K562 (cell line): ENCODE data around the gene UGT3A1. TPM values are rescaled to one million over a fixed set of nuclear protein-coding genes. Genes with fewer than 3 reads are reported as not detected.
A peak's percentile ranks its signal among the peaks of the same experiment; 100 is the strongest.

Source experiments
- CBFB ChIP-seq: sonication (generic); formaldehyde crosslinking; IDR thresholded peaks from 2 replicates; pipeline ENCODE4 v1.4.0; 2020; ENCODE audit warnings: mild to moderate bottlenecking, missing genetic modification reagents
- CC2D1A ChIP-seq: fragments of 450-650 bp; IDR thresholded peaks from 2 replicates; pipeline ENCODE4 v1.6.1; 2017; ENCODE audit warnings: mild to moderate bottlenecking
- COPS2 ChIP-seq: fragments of 450-650 bp; conservative IDR thresholded peaks from 2 replicates; pipeline ENCODE4 v1.6.1; 2016; ENCODE audit warnings: mild to moderate bottlenecking, moderate library complexity
- DIDO1 ChIP-seq: fragments of 450-650 bp; IDR thresholded peaks from 2 replicates; pipeline ENCODE4 v1.6.1; 2016; ENCODE audit warnings: low read depth, missing biosample characterization, missing genetic modification characterization
- EGR1 ChIP-seq: fragments of 450-650 bp; conservative IDR thresholded peaks from 2 replicates; pipeline ENCODE4 v1.6.1; 2017; ENCODE audit warnings: mild to moderate bottlenecking
- GABPB2 ChIP-seq: fragments of 250-450 bp; sonication (Bioruptor Pico); conservative IDR thresholded peaks from 2 replicates; pipeline ENCODE4 v1.5.1; 2021; ENCODE audit warnings: mild to moderate bottlenecking
- GTF2F1 ChIP-seq: IDR thresholded peaks from 2 replicates; pipeline ENCODE4 v1.6.1; 2011; ENCODE audit warnings: low read depth, low read length, improper control_type of control experiment
- HDAC3 ChIP-seq: fragments of 450-650 bp; IDR thresholded peaks from 2 replicates; pipeline ENCODE4 v1.6.1; 2018; ENCODE audit warnings: borderline replicate concordance, mild to moderate bottlenecking, moderate library complexity; ENCODE audit not compliant: partially characterized antibody
- HMG20A ChIP-seq: fragments of 450-650 bp; formaldehyde crosslinking; conservative IDR thresholded peaks from 2 replicates; pipeline ENCODE4 v1.4.0; 2020; ENCODE audit warnings: mild to moderate bottlenecking, mixed read lengths
- JUND ChIP-seq, 2 experiments: IDR thresholded peaks; 2 replicates in 1 of 2; 3 replicates in 1 of 2; pipeline ENCODE4 v1.6.1; 2011; ENCODE audit warnings: borderline replicate concordance in 2 of 2, low read depth in 2 of 2, low read length in 2 of 2, improper control_type of control experiment in 1 of 2, missing biosample characterization in 1 of 2, missing genetic modification characterization in 1 of 2, missing genetic modification reagents in 1 of 2
- MTA1 ChIP-seq: fragments of 450-650 bp; IDR thresholded peaks from 2 replicates; pipeline ENCODE4 v1.6.1; 2017; ENCODE audit warnings: borderline replicate concordance
- NCOA2 ChIP-seq, 2 experiments: fragments of 450-650 bp; IDR thresholded peaks; 2 replicates each; pipeline ENCODE4 v1.6.1; 2018; ENCODE audit warnings: mild to moderate bottlenecking in 2 of 2, moderate library complexity in 1 of 2; ENCODE audit not compliant: partially characterized antibody in 2 of 2
- NFIC ChIP-seq: fragments of 450-650 bp; IDR thresholded peaks from 2 replicates; pipeline ENCODE4 v1.6.1; 2017; ENCODE audit warnings: mild to moderate bottlenecking, inconsistent platforms
- SREBF1 ChIP-seq: fragments of 150-350 bp; IDR thresholded peaks from 2 replicates; pipeline ENCODE4 v1.6.1; 2014; ENCODE audit warnings: antibody characterized with exemption, low read depth, low read length, borderline replicate concordance
- STAG1 ChIP-seq: sonication (generic); formaldehyde crosslinking; IDR thresholded peaks from 2 replicates; pipeline ENCODE4 v1.5.0; 2020; ENCODE audit warnings: missing genetic modification reagents, borderline replicate concordance
- TAF9B ChIP-seq: fragments of 450-650 bp; IDR thresholded peaks from 2 replicates; pipeline ENCODE4 v1.6.1; 2018; ENCODE audit warnings: mild to moderate bottlenecking; ENCODE audit not compliant: partially characterized antibody
- TCF7 ChIP-seq: sonication (generic); IDR thresholded peaks from 2 replicates; pipeline ENCODE4 v1.6.1; 2016; ENCODE audit warnings: antibody characterized with exemption, borderline replicate concordance
- ZNF184 ChIP-seq: sonication (generic); formaldehyde crosslinking; IDR thresholded peaks from 2 replicates; pipeline ENCODE4 v1.5.0; 2020; ENCODE audit warnings: missing genetic modification reagents
- ZNF253 ChIP-seq: fragments of 250-450 bp; sonication (Bioruptor Pico); conservative IDR thresholded peaks from 2 replicates; pipeline ENCODE4 v1.6.1; 2021; ENCODE audit warnings: mild to moderate bottlenecking
- ZNF347 ChIP-seq: fragments of 450-650 bp; formaldehyde crosslinking; IDR thresholded peaks from 2 replicates; pipeline ENCODE4 v1.4.0; 2020; ENCODE audit warnings: low read depth, mild to moderate bottlenecking, moderate library complexity
- polyA plus RNA-seq, 8 experiments: library from polyadenylated mRNA; depleted of rRNA in 4 of 8; stranded (reverse) in 5 of 8; unstranded in 3 of 8; fragments of >200 nt; fragmentation: Nextera tagmentation in 2 of 8; fragmentation: Illumina TruSeq in 1 of 8; extraction: Ambion mirVana in 2 of 8; extraction: Trizol in 1 of 8; gene quantifications; 2 replicates each; pipeline versions ENCODE4 v1.2.1 to v1.2.3, GENCODE V29; 2011 to 2014; ENCODE audit warnings: inconsistent platforms in 1 of 8, missing spikeins in 1 of 8
- total RNA-seq, 7 experiments: library from RNA; depleted of rRNA in 6 of 7; stranded (reverse); fragments of >200 nt in 6 of 7; fragmentation: Illumina TruSeq in 2 of 7; extraction: Trizol in 2 of 7; gene quantifications; 2 replicates each; pipeline versions ENCODE4 v1.2.1 to v1.2.3, GENCODE V29; 2011 to 2021; ENCODE audit warnings: low replicate concordance in 1 of 7
- TF ChIP-seq, protein P1 (sequence below): fragments of 250-450 bp; sonication (Bioruptor Pico); IDR thresholded peaks from 2 replicates; pipeline ENCODE4 v1.8.0; 2022; ENCODE audit warnings: inconsistent platforms, mild to moderate bottlenecking, moderate library complexity, borderline replicate concordance
- TF ChIP-seq, protein P2 (sequence below), 3 experiments: IDR thresholded peaks in 2 of 3; conservative IDR thresholded peaks in 1 of 3; 2 replicates each; pipeline ENCODE4 v1.5.1; 2011 to 2012; ENCODE audit warnings: low read length in 3 of 3, mild to moderate bottlenecking in 3 of 3, control low read depth in 2 of 3, improper control_type of control experiment in 1 of 3, inconsistent platforms in 1 of 3, low read depth in 1 of 3, mixed read lengths in 1 of 3, moderate library complexity in 1 of 3; ENCODE audit not compliant: insufficient read depth in 2 of 3
- TF ChIP-seq, protein P3 (sequence below): fragments of 150-350 bp; conservative IDR thresholded peaks from 2 replicates; pipeline ENCODE4 v1.6.1; 2014; ENCODE audit warnings: low read length

Gene UGT3A1
- total and polyA plus RNA-seq, 9 of the 15 experiments (the other 6 are each of a cell fraction or from before 2014, with no cell fraction given) = not detected

DNA sequence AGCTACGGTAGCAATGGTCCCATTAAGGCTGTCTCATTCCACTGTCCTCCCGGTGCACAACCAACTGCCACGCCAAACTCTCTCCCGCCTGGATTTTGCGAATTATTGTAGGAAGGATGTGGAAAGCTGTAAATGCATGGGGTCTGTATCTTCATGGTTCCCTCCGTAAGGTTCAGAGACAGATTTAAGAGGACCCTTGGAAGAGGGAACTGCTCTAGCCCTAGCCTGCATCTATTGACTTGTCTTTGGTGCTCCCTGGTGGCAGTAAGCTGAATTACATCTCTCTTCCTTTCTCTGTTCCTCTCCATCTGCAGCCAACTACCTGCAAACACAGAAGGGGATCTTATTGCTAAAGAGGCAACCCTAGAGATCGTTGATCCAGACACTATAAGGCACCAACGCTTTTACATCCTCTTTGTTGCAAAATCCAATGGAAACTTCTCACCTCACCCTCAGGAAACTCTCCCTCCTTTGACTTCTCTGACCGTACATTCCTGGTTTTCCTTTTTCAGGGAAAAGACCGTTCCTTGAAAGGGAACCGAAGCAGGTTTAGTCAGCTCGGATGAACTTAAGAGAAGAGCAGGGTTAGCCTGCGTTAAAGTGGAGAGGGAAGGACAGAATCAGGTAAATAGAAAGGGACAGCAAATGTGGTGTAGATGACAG, 64.7 kb downstream of the UGT3A1 start (continued):
- TF ChIP-seq GTF2F1 (no peak), NCOA2 (IDR thresholded peaks at IDR 0.05; ENCODE audit: partially characterized antibody in 2 of 2) (no peak), TAF9B (no peak), DIDO1 (tag) (no peak), CBFB (CRISPR knock-in tag) (no peak), GABPB2 (no peak), MTA1 (no peak), ZNF253 (CRISPR knock-in tag) (no peak), JUND (IDR thresholded peaks at IDR 0.05; ENCODE audit: borderline replicate concordance, low read depth, low read length) (no peak), JUND (tag; IDR thresholded peaks at IDR 0.05; ENCODE audit: borderline replicate concordance, low read depth, low read length) (no peak), STAG1 (CRISPR knock-in tag) (peak; percentile 44; the same call in 1 of the 2 replicates), TCF7 (no peak), ZNF347 (no peak), SREBF1 (no peak), CC2D1A (peak; percentile 19; the same call in 1 of the 2 replicates), COPS2 (no peak), NFIC (no peak), HDAC3 (no peak), EGR1 (no peak), HMG20A (CRISPR knock-in tag) (no peak), ZNF184 (CRISPR knock-in tag) (no peak)
- TF ChIP-seq, protein P1, sequence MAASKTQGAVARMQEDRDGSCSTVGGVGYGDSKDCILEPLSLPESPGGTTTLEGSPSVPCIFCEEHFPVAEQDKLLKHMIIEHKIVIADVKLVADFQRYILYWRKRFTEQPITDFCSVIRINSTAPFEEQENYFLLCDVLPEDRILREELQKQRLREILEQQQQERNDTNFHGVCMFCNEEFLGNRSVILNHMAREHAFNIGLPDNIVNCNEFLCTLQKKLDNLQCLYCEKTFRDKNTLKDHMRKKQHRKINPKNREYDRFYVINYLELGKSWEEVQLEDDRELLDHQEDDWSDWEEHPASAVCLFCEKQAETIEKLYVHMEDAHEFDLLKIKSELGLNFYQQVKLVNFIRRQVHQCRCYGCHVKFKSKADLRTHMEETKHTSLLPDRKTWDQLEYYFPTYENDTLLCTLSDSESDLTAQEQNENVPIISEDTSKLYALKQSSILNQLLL = no peak
- TF ChIP-seq, protein P2, sequence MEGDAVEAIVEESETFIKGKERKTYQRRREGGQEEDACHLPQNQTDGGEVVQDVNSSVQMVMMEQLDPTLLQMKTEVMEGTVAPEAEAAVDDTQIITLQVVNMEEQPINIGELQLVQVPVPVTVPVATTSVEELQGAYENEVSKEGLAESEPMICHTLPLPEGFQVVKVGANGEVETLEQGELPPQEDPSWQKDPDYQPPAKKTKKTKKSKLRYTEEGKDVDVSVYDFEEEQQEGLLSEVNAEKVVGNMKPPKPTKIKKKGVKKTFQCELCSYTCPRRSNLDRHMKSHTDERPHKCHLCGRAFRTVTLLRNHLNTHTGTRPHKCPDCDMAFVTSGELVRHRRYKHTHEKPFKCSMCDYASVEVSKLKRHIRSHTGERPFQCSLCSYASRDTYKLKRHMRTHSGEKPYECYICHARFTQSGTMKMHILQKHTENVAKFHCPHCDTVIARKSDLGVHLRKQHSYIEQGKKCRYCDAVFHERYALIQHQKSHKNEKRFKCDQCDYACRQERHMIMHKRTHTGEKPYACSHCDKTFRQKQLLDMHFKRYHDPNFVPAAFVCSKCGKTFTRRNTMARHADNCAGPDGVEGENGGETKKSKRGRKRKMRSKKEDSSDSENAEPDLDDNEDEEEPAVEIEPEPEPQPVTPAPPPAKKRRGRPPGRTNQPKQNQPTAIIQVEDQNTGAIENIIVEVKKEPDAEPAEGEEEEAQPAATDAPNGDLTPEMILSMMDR (IDR thresholded peaks at IDR 0.05 in 2 of 3, conservative IDR thresholded peaks at IDR 0.05 in 1 of 3; ENCODE audit: insufficient read depth in 2 of 3, low read depth in 1 of 3, low read length in 3 of 3) = peak; percentile 67 to 86 (median 81)
- TF ChIP-seq, protein P3, sequence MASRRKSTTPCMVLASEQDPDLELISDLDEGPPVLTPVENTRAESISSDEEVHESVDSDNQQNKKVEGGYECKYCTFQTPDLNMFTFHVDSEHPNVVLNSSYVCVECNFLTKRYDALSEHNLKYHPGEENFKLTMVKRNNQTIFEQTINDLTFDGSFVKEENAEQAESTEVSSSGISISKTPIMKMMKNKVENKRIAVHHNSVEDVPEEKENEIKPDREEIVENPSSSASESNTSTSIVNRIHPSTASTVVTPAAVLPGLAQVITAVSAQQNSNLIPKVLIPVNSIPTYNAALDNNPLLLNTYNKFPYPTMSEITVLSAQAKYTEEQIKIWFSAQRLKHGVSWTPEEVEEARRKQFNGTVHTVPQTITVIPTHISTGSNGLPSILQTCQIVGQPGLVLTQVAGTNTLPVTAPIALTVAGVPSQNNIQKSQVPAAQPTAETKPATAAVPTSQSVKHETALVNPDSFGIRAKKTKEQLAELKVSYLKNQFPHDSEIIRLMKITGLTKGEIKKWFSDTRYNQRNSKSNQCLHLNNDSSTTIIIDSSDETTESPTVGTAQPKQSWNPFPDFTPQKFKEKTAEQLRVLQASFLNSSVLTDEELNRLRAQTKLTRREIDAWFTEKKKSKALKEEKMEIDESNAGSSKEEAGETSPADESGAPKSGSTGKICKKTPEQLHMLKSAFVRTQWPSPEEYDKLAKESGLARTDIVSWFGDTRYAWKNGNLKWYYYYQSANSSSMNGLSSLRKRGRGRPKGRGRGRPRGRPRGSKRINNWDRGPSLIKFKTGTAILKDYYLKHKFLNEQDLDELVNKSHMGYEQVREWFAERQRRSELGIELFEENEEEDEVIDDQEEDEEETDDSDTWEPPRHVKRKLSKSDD = no peak
